Vagina (tissue), 2 donors: ENCODE results near the gene KCNA3. TPM values are rescaled to one million over a fixed set of nuclear protein-coding genes. Genes with fewer than 3 reads are reported as not detected.

Experiments used
- DNase-seq, 2 donors: peaks; one replicate each; pipeline ENCODE4 v3.0.0-alpha.2; 2017; ENCODE audit errors: extremely low spot score in 2 of 2
- H3K27ac ChIP-seq: fragments of 200-600 bp; sonication (generic); one replicate; pipeline ENCODE4 v1.5.1; 2019
- H3K27me3 ChIP-seq: fragments of 200-600 bp; sonication (generic); one replicate; pipeline ENCODE4 v1.5.1; 2019
- H3K36me3 ChIP-seq, 2 donors: fragments of 200-600 bp; sonication (generic); one replicate each; pipeline ENCODE4 v1.5.1; 2017 to 2019
- H3K4me1 ChIP-seq: fragments of 200-600 bp; sonication (generic); one replicate; pipeline ENCODE4 v1.5.1; 2019
- H3K4me3 ChIP-seq, 2 donors: fragments of 200-600 bp; sonication (generic); 1 replicate in 1 of 2; 2 replicates in 1 of 2; pipeline ENCODE4 v1.5.1; 2016 to 2019
- H3K9me3 ChIP-seq: fragments of 200-600 bp; sonication (generic); one replicate; pipeline ENCODE4 v1.5.1; 2019
- CTCF ChIP-seq, 3 experiments: fragments of 450-650 bp in 2 of 3; fragments of 200-600 bp in 1 of 3; sonication (generic) in 1 of 3; IDR thresholded peaks; one replicate each; pipeline ENCODE4 v1.5.1; 2017 to 2019; ENCODE audit warnings: antibody characterized with exemption in 3 of 3, mild to moderate bottlenecking in 2 of 3, moderate library complexity in 2 of 3
- POLR2A ChIP-seq, 2 donors: fragments of 450-650 bp; IDR thresholded peaks; one replicate each; pipeline ENCODE4 v1.6.1; 2017; ENCODE audit warnings: antibody characterized with exemption in 2 of 2, mild to moderate bottlenecking in 2 of 2, moderate library complexity in 2 of 2
- POLR2AphosphoS5 ChIP-seq, 2 donors: sonication (generic); formaldehyde crosslinking; IDR thresholded peaks; one replicate each; pipeline ENCODE4 v1.9.0; 2017; ENCODE audit warnings: antibody characterized with exemption in 2 of 2, mild to moderate bottlenecking in 2 of 2, low read depth in 1 of 2; ENCODE audit not compliant: insufficient read depth in 1 of 2
- intact Hi-C: fragments of 100-400 bp; cut with DNase I; formaldehyde crosslinking; loops from one replicate; pipeline ENCODE4 v1.15.1; 2023
- total RNA-seq: library from RNA; depleted of rRNA; stranded (reverse); fragments of >200 nt; gene quantifications from one replicate; pipeline ENCODE4 v1.2.3, GENCODE V29; 2016

The KCNA3 gene
- total RNA-seq, 1 donor from 2014 or later: 8.1 TPM

DNA sequence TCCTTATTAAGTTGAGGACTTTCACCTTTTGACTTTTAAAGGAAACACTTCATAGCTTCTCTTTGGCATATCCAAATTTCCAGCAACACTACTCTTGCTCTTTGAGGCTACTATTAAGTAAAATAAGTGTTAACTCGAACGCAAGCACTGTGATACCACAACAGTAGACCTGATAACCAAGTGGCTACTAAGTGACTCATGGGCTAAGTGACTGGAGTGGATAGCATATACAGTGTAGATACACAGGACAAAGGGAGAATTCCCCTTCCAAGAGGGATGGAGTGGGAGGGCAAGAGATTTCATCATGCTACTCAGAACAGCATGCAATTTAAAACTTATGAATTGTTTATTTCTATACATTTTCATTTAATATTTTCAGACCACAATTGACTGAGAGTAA, 9.8 kb upstream of the KCNA3 start:
- H3K9me3 ChIP-seq: no peaks in the 10 kb centered on the region
- intact Hi-C loops: no loop called here
- H3K27ac ChIP-seq: no peak overlapping the region
- H3K27me3 ChIP-seq: no peaks in the 10 kb centered on the region
- no peak overlapping the region for H3K4me3 ChIP-seq
- no peak for DNase-seq
- no peak for TF ChIP-seq POLR2AphosphoS5 (IDR thresholded peaks at IDR 0.05; ENCODE audit: insufficient read depth in 1 of 2, low read depth in 1 of 2)
- no peak for TF ChIP-seq POLR2A (IDR thresholded peaks at IDR 0.05)
- TF ChIP-seq CTCF (IDR thresholded peaks at IDR 0.05): no peak
- no peaks in the 10 kb centered on the region for H3K36me3 ChIP-seq
- H3K4me1 ChIP-seq: no peaks in the 10 kb centered on the region

GRCh38 chr1:110682898-110683297, 8.2 kb upstream of the KCNA3 start:
- no peaks in the 10 kb centered on the region for H3K27me3 ChIP-seq
- intact Hi-C loops: no loop called here

DNA sequence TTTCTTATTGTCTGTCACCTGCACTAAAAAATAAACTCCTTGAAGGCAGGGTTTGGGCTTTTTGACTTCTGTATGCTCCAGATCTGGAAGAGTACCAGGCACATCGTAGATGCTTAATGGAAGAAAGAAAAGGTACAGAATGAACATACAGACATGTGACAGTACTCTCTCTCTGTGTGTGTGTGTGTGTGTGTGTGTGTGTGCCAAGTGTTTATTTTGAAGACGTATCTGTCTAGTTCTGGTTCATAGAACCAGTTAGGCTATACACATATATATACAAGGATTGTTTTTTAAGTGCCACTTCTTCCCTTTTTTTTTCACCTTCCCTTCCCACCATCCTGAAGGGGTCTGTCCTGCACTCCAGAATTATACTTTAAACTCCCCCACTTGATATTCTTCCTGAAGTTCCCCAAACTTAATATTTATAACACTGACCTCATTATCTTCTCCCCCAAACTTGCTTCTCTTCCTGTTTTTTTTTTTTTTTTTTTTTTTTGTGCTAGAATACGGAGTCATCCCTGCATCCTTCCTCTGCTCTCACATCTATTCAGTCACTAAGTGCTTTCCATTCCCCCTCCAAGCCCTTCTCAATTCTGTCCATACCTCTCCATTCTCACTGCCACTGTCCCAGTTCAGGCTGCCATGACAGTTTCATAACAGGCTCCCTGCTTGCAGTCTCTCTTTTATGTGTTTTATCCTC, 5.4 kb upstream of the KCNA3 start:
- no peak overlapping the region for H3K4me3 ChIP-seq
- intact Hi-C loops: no loop called here
- no peak for TF ChIP-seq CTCF (IDR thresholded peaks at IDR 0.05)
- no peak for TF ChIP-seq POLR2A (IDR thresholded peaks at IDR 0.05)
- H3K36me3 ChIP-seq: no peaks in the 10 kb centered on the region
- H3K27me3 ChIP-seq: no peaks in the 10 kb centered on the region
- H3K27ac ChIP-seq: no peak overlapping the region
- H3K4me1 ChIP-seq: peaks cover 5% of the 10 kb centered on the region
- no peaks in the 10 kb centered on the region for H3K9me3 ChIP-seq
- no peak for DNase-seq

More at GRCh38 chr1:110682898-110683297, 8.2 kb upstream of the KCNA3 start:
- no peaks in the 10 kb centered on the region for H3K9me3 ChIP-seq
- no peak for TF ChIP-seq POLR2AphosphoS5 (IDR thresholded peaks at IDR 0.05; ENCODE audit: insufficient read depth in 1 of 2, low read depth in 1 of 2)
- no peak for TF ChIP-seq POLR2A (IDR thresholded peaks at IDR 0.05)
- no peak for TF ChIP-seq CTCF (IDR thresholded peaks at IDR 0.05)
- no peak overlapping the region for H3K27ac ChIP-seq
- DNase-seq: no peak
- no peaks in the 10 kb centered on the region for H3K36me3 ChIP-seq
- H3K4me3 ChIP-seq: no peak overlapping the region
- no peaks in the 10 kb centered on the region for H3K4me1 ChIP-seq

GRCh38 chr1:110677526-110677925, 2.8 kb upstream of the KCNA3 start:
- DNase-seq: no peak
- TF ChIP-seq POLR2A (IDR thresholded peaks at IDR 0.05) (no peak), POLR2AphosphoS5 (IDR thresholded peaks at IDR 0.05; ENCODE audit: insufficient read depth in 1 of 2, low read depth in 1 of 2) (no peak), CTCF (IDR thresholded peaks at IDR 0.05) (no peak)
- Histone ChIP-seq H3K4me1 (peaks cover 20% of the 10 kb centered on the region), H3K9me3 (no peaks in the 10 kb centered on the region), H3K27me3 (peaks cover 13% of the 10 kb centered on the region), H3K27ac (no peak overlapping the region), H3K4me3 (no peak overlapping the region), H3K36me3 (no peaks in the 10 kb centered on the region)
- intact Hi-C loops: no loop called here

DNA sequence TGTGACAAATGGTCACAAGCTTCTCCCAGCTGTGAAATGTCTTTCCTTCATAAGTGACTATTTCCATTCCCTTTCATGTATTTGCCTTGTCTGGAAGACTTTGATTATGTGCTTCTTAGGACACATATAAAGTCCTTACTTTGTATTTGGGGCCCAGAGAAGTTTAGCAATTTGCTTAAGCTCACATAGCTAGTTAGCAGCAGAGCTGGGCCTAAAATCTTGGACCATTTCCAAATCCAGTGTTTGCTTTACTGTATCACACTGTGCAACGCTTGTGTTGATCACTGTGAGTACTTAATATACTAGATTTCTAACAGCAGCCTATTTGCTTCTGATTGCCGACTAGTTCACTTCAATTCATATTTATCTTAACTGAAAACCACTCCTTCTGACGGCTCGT, 2.2 kb upstream of the KCNA3 start:
- H3K36me3 ChIP-seq: no peaks in the 10 kb centered on the region
- no peak for DNase-seq
- peaks cover 13% of the 10 kb centered on the region for H3K27me3 ChIP-seq
- peaks cover 20% of the 10 kb centered on the region for H3K4me1 ChIP-seq
- intact Hi-C loops: no loop called here
- TF ChIP-seq CTCF (IDR thresholded peaks at IDR 0.05): no peak
- no peak for TF ChIP-seq POLR2A (IDR thresholded peaks at IDR 0.05)
- no peak for TF ChIP-seq POLR2AphosphoS5 (IDR thresholded peaks at IDR 0.05; ENCODE audit: insufficient read depth in 1 of 2, low read depth in 1 of 2)
- no peaks in the 10 kb centered on the region for H3K9me3 ChIP-seq
- H3K27ac ChIP-seq: no peak overlapping the region
- H3K4me3 ChIP-seq: no peak overlapping the region
